GM20431 (cell line): ENCODE results near the gene MREG.
"Not testable (repeated sequence)": the region's sequence is repeated elsewhere in the genome, so short reads cannot be mapped to it uniquely, and the experiment has no call there.

Experiments used
- in situ Hi-C: fragments of 300-500 bp; cut with MseI, MboI; formaldehyde crosslinking; loops from one replicate; pipeline ENCODE4 v1.15.0; 2020; ENCODE audit warnings: low sequenced_read_pairs; ENCODE audit not compliant: unreplicated experiment

Gene MREG

GRCh38 chr2:215928086-215928485 is 85.3 kb downstream of the MREG start:
- in situ Hi-C loops = no loop called here

GRCh38 chr2:215926992-215927391 is 86.4 kb downstream of the MREG start:
- in situ Hi-C loops = not testable (repeated sequence)

GRCh38 chr2:215921895-215922294 is 91.5 kb downstream of the MREG start:
- in situ Hi-C loops = loop anchor here (25.0 kb wide), 1 partner anchor 460 kb away; no protein-coding TSS in a partner anchor

DNA sequence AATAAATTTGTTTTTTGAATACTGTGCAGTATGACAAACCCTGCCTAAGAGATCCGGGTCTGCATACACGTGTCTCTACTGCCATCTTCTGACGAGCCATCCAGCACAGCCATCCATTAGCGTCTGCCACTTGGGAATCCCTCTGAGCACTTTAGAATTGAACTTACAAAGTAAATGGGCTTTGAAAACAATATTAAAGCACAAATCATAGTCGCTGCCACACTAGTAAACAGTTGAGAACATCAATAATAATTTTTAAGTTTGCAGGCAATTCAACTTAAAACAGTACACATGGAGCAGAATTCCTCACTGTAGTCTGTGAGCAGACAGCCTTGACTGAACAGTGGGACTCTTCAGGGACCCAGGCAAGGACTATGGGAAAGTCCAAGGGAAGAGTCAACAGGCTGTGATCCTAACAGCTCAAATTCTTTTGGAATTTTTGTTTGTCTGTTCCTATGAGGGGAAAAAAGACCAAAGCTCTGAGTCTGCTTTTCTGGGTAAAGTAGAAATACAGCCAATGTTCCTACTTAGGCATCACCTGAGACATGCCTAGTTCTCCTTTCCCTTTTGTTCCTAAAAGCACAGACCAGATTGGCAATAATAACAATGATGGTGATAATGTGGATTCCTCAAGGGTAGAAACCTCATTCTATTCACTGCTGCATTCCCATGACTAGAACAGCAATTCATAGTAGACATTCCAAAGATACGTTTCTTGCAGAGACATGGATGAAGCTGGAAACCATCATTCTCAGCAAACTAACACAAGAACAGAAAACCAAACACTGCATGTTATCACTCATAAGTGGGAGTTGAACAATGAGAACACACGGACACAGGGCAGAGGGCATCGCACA is 92.9 kb downstream of the MREG start:
- in situ Hi-C loops = loop anchor here (25.0 kb wide), 1 partner anchor 458 kb away; no protein-coding TSS in a partner anchor

DNA sequence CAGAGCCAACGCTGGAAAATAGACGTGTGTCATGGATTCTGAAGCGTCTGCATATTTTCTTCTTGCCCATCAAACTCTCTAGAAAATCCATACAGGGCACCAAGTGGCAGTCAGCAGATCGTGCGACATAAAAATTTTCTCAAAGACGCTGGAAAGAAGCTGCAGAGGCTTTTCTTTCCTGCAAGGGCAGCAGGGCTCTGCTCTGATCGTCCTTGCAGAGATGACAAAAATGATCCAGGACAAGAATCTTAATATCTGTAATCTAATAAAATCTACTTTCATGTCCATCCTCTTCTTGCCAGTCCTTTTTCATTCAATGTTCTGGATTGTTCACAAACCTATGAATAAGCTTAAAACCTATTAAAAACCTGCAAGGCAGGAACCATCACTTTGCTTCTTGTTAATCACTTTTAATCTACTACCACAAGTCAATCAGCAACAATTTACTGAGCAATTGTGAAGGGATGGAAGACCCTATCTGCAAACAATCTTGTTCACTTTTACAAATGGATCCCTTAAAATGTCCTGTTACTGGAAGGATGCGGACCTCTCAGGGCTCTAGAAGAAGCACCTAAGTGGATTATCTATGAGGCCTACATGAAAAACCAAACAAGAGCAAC is 93.6 kb downstream of the MREG start:
- in situ Hi-C loops = loop anchor here (25.0 kb wide), 1 partner anchor 457 kb away; no protein-coding TSS in a partner anchor

DNA sequence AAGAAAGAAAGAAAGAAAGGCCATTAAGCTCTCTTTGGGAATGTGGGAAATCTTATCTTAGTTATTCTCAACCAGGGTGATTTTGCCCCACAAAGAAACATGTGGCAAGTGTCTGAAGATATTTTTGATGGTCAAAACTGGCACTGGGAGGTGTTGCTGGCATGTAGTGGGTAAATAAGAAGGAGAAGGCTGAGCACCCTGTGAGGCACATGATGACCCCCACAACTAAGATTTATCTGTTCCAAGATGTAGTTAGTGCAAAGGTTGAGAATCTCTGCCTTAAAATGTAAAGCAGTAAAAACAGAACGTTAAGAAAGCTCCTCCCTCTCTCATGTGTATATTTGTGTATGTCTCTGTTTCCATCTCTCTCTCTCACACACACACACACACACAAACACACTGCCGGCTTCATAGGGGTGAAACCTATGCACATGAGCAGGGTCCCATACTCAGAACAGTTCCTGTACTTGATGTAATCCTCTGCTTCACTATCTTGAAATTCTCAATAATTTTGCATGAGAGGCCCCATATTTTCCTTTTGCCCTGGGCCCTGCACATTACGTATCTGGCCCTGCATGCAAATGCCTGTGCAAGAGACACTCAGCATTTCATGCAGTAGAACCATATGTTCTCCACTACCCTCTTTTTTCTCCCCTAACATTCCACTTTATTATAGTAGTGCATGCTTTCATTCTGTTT is 94.3 kb downstream of the MREG start:
- in situ Hi-C loops = loop anchor here (25.0 kb wide), 1 partner anchor 457 kb away; no protein-coding TSS in a partner anchor

DNA sequence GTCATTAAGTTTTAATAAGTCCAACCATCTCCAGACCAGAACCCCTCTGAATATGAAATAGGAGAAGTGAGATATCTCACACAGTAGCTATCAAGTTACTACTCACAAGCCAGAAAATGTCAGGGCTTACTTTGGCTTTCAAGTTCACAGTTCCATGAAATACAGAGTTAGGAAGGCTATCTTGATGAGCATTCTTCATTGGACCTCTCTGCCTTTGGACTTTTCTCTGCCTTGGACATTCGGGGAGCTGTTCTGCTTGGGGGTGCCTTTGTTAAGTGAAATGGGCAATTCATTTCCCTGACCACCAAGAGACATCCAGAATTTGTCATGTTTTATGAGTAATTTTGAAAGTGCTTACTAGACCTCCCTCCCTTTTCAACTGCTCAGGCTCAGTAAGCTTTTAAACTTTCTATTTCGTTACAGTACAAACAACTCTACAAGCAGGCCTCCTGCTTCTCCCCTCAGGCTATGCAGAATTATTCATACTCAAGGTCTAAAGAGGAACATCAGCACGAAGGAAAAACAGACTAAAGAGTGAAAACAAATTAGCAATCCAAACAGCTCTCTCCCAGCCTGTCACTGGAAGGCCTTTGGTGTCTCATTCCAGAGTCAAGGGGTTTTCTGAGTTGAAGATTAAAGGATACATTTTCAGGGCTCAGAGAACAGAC is 95.3 kb downstream of the MREG start:
- in situ Hi-C loops = loop anchor here (25.0 kb wide), 1 partner anchor 456 kb away; no protein-coding TSS in a partner anchor

DNA sequence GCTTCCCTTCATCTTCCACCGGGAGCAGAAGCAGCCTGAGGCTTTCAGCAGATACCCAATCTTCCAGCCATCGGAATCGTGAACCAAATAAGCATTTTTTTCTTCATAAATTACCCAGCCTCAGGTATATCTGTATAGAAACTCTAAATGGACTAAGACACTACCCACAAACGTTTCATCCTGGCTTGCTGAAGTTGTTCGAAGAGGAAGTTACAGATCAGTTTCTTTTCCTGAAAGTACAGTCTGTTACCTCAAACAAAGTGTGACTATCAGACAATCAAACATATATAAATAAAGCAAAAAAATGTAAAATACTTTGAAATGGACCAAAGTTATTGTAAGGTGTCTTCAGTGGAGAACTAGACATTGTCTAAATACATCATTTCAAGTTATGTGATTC is 97.9 kb downstream of the MREG start:
- in situ Hi-C loops = loop anchor here (25.0 kb wide), 1 partner anchor 453 kb away; no protein-coding TSS in a partner anchor

GRCh38 chr2:215914777-215915165 is 98.6 kb downstream of the MREG start:
- in situ Hi-C loops = loop anchor here (25.0 kb wide), 1 partner anchor 452 kb away; no protein-coding TSS in a partner anchor

- in situ Hi-C loops = loop anchor here (25.0 kb wide), 1 partner anchor 452 kb away; no protein-coding TSS in a partner anchor
Measured at GRCh38 chr2:215914054-215914776, 99.1 kb downstream of the MREG start.

DNA sequence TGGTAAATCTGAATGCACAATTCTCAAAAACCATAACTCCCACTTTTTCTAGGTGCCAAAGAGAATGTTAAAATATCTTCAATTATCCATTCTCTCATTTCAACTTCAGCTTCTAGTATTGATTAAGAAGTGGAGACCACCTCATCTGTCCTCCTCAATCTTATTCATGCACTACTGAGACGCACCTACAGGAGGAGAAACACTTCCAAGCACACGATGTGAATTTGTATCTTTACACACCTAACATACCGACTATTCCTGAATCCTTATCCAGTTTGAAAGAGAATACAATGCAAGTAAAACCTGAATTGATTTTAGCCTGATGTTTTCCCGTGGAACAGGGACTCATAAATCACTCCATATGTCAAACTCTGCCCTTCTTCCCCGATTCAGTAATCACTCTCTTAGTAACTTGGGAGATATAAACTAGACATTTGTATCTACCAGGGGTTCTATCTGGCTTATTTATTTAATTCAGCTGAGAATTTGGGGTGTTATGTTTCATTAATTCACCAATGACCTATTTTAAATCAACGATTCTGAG is 101.0 kb downstream of the MREG start:
- in situ Hi-C loops = loop anchor here (25.0 kb wide), 1 partner anchor 450 kb away; no protein-coding TSS in a partner anchor

DNA sequence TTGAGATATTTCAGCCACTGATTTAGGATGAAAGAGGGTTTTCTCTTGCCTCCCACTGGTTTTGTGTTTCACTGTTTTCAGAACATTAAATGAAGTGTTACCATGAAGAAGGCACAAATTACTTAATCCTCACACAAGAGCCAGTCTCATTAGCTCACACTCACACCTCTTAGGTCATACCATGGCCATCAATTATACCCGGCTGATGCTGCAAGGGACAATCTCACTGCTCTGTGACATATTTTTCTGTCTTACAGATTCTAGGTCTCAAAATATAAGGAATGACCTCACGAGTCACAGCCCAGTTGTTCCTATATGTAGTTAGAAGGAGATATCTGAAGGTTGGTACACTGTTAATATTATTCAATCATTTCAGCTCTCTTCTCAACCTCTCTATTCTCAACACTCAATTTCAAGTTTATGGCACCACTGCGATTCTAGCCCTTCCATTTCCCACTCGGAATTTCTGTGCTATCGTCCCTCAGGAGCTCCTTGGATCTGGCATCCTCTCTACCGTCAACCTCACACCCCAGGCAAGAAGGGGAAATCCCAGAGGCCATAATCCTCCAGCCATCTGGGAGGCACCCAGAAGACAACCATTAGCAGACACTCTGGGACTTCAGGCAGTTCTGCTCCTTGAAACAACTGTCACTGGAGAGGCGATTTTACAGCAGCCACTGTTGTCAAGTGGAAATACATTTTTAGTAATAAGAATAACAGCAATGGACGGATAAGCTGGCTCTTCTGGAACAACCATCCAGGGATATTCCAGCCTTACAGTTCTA is 101.9 kb downstream of the MREG start:
- in situ Hi-C loops = loop anchor here (25.0 kb wide), 1 partner anchor 449 kb away; no protein-coding TSS in a partner anchor

GRCh38 chr2:215910180-215910579 is 103.2 kb downstream of the MREG start:
- in situ Hi-C loops = loop anchor here (25.0 kb wide), 1 partner anchor 448 kb away; no protein-coding TSS in a partner anchor

GRCh38 chr2:215907147-215907546 is 106.2 kb downstream of the MREG start:
- in situ Hi-C loops = loop anchor here (25.0 kb wide), 1 partner anchor 445 kb away; no protein-coding TSS in a partner anchor

- in situ Hi-C loops = loop anchor here (25.0 kb wide), 1 partner anchor 444 kb away; no protein-coding TSS in a partner anchor
Measured at GRCh38 chr2:215906458-215906857, 106.9 kb downstream of the MREG start.

DNA sequence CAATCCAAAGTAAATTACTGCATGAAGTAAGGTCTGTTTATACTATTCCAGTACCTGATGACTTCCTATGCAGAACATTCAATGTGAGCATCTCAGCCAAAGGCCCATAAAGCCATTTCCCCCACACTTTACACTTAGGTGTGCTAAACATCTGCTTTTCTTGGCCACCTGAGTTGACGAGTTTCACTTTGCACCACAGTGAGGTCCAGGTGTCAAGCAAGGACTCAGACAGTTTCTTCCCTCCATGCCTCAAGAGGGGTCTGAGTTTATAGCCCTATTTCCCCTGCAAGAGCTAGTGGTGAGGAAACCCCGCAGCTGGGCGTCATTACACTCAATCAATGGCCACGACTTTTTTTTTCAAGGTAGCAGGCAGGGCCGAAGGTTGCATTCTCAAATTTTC is 107.7 kb downstream of the MREG start:
- in situ Hi-C loops = loop anchor here (25.0 kb wide), 1 partner anchor 443 kb away; no protein-coding TSS in a partner anchor

GRCh38 chr2:215904101-215904500 is 109.2 kb downstream of the MREG start:
- in situ Hi-C loops = loop anchor here (25.0 kb wide), 1 partner anchor 442 kb away; no protein-coding TSS in a partner anchor

DNA sequence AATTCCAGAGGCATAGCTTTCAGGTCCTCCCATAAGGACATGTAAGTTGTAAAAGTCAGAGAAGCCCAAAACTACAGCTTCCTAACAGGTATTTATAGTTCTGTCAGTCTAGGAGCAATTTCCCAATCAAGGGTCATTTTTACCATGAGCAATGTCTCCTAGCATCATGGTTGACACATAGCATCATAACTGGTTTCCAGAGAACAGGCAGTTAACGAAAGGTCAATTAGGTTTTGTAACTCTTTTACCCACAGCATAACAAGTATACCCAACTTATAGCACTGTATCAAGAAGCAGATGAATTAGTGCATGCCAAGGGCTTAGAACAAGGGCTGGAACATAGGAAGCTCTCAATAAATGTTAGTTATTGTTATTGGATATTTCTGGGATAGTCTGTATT is 110.1 kb downstream of the MREG start:
- in situ Hi-C loops = loop anchor here (25.0 kb wide), 1 partner anchor 441 kb away; no protein-coding TSS in a partner anchor
